Frontal cortex (tissue), 4 donors: ENCODE results near the gene H2AZ1. TPM values are rescaled to one million over a fixed set of nuclear protein-coding genes. Genes with fewer than 3 reads are reported as not detected.
A peak's percentile ranks its signal among the peaks of the same experiment; 100 is the strongest.

Source experiments
- DNase-seq, 2 donors: peaks; one replicate each; pipeline ENCODE4 v3.0.0; 2012; ENCODE audit warnings: low spot score in 2 of 2
- FAIRE-seq: peaks from 2 replicates; lab custom pipeline; 2012; peaks lifted over from hg19 to GRCh38; lab: Jason Lieb, UNC
- total RNA-seq: library from RNA; depleted of rRNA; stranded (reverse); fragments of >200 nt; gene quantifications from one replicate; pipeline ENCODE4 v1.2.3, GENCODE V29; 2014
- donor health status: control.
- donor health status: control.
- donor health status: control.

H2AZ1 gene
- total RNA-seq, 1 donor from 2014 or later, result 119 TPM

DNA sequence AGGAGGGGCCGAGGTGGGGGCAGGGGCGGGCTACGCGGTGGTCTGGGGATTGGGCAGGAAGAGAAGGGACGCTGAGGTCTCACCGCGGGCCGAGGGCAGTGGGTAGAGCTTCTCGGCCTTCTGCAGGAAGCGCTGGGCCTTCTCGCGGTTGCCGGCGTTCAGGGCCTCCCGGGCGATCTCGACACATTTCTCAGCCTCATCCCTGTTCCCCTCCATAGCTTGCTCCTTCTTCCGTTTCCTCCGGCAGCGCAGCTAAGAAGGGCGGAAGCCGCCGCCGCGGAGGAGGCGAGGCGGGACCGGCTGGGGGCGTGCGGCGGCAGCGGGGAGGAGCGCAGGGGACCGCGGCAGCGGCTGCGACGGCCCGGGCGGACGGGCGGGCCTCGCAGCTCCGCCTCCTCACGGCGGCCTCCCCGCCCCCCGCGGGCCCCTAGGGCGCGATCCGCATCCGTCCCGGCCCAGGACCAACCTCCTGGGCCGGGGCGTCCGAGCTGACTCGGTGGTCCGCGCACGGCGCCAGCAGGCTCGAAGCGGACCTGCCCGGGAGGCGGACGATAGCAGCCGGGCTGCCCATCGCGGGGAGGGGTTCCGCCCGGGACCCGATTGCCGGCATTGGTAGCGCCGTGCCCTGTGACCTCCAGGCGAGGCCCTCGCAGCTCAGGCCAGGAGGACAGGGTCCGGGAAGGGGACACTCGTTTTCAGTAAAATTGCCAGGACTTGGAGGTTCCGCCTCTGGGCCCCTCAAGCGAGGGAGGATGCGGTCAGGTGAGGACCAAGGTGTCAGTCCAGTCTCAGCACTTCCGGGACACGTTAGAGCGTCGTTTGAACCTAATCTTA, 3.5 kb downstream of the H2AZ1 start, which contains the start of gene DNAJB14:
Gene DNAJB14 (minus strand): TSS at position 263 of the 834 bp plus-strand sequence. CDS start 47 bp downstream, at position 216.
- no peak for FAIRE-seq

DNA sequence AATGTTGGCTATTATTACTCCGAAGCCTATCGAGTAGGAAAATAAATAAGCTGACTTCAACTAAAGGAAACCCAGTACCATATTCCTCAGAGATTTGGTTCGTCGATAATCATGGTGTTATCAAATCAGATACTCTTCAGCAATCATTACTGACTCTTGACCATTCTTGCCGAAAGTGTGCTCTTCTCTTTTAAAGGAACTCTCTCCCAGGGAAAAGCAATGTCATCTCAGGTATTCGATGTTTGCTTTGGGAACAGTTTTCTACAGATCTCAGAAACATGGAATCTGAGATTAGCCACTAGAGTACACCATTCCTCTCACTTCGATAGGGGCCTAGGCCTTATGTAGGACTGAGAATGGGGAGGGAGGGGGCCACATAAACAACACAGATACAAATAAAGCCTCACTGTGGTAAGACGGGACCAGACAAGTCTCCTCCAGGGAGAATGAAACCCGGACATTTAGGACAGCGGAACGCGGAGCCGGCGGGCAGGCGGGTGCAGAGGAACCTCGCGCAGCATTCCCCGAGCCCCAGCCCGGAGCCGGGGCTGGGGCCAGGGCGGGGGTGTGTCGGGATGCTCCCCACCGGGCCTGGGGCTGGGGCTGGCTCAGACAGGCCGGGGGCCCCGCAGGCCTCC, 4.2 kb downstream of the H2AZ1 start:
- FAIRE-seq, result no peak

More for the DNA sequence above, 3.5 kb downstream of the H2AZ1 start, which contains the start of gene DNAJB14:
- peak; percentile 60 to 74 for DNase-seq

DNA sequence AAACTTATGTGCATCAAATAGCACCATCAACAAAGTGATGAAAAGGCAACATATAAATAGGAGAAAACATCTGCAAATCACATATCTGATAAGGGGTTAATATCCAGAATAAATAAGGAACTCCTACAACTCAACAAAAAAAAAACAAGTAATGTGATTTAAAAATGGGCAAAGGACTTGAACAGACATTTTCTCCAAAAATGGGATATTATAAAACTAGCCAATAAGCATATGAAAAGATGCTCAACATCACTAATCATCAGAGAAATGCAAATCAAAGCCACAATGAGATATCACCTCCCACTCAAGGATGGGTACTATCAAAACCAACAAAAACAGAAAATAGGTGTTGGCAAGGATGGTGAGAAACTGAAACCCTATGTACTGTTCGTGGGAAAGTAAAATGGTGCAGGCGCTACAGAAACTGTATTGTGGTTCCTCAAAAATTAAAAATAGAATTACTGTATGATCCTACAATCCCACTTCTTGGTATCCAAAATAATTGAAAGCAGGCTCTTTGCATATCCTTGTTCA, 6.1 kb downstream of the H2AZ1 start:
- FAIRE-seq (no peak), DNase-seq (no peak)

More for the DNA sequence above, 4.2 kb downstream of the H2AZ1 start:
- peak; percentile 18 to 28 for DNase-seq

DNA sequence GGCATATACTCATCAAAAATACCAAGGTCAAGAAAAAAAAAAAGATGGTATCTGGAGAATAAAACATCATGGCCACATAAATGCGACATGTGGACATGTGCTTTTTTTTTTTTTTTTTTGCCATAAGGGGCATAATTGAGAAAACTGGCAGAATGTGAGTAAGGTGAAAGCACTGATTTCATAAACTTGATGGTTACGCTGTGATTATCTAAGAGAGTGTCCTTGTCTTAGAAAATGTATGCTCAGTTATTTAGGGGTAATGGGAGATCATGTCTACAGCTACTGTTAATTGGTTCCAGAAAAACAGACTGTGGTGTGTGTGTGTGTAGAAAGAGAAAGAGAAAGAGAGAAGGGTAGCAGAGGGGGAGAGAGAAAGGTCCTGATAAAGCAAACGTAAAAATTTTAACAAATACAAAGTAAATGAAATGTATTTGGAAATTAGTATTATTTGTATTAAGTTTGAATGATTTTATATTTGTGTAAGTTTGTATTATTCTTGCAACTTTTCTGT, 11.8 kb downstream of the H2AZ1 start:
- FAIRE-seq, result no peak
- DNase-seq, result no peak

DNA sequence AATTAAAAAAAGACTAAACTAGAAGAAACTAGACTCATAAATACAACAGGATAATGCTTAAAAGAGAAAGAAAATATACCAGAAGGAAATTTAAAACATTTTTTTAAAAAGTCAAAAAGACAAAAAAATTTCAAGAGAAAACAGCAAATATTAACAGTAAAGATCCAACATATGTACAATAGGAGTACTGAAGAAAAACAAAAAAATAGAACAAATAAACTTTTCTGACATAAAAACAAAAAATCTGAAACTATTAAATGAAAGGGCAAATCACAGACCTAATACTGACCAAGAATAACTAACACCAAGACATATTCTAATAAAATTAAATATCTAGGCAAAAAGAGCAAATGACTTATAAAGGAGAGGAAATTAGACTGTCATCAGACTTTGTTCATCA, 15.2 kb downstream of the H2AZ1 start:
- DNase-seq (no peak), FAIRE-seq (peak; percentile 93)

DNA sequence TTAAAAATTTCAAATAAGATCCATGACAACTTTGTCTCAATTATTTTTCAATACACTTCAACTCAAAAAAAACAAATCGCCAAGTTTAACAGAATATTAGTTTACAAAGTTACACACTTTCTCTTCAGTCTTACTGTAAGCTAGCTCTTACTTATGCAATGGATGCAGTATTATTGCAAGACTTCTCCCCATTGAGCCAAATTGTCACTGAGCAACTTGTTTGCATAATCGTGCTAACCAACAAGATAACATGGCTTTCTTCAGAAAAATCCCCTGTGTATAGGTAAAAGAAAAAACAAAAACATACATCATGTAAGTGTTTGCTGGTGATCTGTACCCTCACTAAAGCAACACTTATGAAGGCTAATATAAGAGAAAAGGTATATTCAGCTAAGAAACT, 22.5 kb downstream of the H2AZ1 start:
- no peak for FAIRE-seq
- DNase-seq, result no peak

DNA sequence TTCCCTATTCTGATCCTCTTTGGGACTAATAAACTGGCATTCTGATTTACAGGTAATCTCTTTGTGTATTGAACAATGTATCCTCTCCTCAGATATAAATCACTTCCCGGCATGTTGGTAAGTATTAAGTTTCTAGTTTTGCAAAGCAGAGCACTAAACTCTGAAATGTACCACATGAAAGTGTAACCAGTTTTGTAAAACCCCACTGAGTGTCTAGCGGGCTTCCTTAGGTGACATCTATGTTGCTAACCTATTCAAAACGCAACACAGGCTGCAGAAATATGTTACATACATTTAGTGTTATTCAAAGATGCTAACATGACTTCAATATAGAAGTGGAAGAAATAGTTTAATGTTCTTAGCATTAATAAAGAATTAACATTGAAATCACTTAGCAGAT, 28.9 kb downstream of the H2AZ1 start:
- no peak for DNase-seq
- no peak for FAIRE-seq

DNA sequence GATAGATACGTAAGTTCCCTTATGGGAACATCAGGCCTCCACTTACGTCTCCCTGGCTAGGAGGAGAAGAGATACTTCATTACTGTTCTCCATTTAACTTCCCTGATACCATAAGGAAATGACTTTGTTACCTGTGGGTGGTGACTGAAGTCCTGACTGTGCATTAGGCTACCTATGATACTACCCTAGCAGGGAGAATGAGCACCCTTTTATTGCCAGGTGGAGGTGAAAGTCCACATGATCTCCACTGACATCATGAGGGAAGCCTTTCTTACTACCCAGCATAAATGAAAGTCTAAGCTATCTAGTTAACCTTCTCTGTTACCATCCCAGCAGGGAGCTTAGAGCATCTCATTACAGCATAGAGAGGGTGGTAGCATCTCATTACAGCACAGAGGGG, 31.4 kb downstream of the H2AZ1 start:
- DNase-seq (no peak), FAIRE-seq (no peak)

DNA sequence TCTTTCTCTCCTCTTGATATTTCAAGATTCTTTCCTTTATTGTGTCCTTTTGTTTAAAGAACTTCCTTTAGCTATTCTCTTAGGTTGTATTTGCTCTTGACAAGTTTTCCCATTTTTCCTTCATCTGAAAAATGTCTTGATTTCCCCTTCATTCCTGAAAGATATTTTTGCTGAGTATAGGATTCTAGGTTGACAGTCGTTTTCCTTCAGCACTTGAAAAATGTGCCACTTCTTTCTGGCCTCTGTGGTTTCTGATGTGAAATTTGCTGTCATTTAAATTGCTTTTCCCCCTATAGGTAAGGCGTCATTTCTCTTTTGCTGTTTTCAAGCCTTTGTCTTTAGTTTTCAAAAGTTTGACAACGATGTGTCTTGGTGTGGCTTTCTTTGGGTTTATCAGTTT, 32.5 kb downstream of the H2AZ1 start:
- FAIRE-seq, result no peak

DNA sequence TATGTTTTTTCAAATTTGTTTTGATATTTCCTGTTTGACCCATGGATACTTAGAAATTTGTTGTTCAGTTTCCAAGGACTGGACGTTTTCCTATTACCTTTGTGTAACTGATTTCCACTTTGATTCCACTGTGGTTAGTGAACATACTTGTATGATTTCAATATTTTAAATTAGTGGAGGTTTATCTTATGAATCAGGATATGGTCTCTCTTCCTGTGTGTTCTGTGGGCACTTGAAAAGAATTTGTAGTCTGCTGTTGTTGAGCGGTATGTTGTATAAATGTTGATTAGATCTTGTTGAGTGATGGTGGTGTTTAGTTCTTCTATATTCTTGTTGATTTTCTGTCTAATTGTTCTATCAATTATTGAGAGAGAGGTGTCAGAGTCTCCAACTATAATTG, 34.6 kb downstream of the H2AZ1 start:
- no peak for DNase-seq
- FAIRE-seq, result no peak

More for the DNA sequence above, 32.5 kb downstream of the H2AZ1 start:
- no peak for DNase-seq

Other genes with a start within 250 kb of the H2AZ1 start
- gene DAPP1, start 133.4 kb downstream of the H2AZ1 start, total RNA-seq, result 0.41 TPM
- 56.7 TPM for gene LAMTOR3, start 55.8 kb downstream of the H2AZ1 start, total RNA-seq
- 97.4 TPM for gene DNAJB14, start 3.7 kb downstream of the H2AZ1 start, total RNA-seq
- gene DDIT4L, start 240.2 kb upstream of the H2AZ1 start, total RNA-seq, result 0.41 TPM